ENCODE measurements around the gene ELFN2.
"Not testable (repeated sequence)": the region's sequence is repeated elsewhere in the genome, so short reads cannot be mapped to it uniquely, and the experiment has no call there.

The ELFN2 gene, protein sequence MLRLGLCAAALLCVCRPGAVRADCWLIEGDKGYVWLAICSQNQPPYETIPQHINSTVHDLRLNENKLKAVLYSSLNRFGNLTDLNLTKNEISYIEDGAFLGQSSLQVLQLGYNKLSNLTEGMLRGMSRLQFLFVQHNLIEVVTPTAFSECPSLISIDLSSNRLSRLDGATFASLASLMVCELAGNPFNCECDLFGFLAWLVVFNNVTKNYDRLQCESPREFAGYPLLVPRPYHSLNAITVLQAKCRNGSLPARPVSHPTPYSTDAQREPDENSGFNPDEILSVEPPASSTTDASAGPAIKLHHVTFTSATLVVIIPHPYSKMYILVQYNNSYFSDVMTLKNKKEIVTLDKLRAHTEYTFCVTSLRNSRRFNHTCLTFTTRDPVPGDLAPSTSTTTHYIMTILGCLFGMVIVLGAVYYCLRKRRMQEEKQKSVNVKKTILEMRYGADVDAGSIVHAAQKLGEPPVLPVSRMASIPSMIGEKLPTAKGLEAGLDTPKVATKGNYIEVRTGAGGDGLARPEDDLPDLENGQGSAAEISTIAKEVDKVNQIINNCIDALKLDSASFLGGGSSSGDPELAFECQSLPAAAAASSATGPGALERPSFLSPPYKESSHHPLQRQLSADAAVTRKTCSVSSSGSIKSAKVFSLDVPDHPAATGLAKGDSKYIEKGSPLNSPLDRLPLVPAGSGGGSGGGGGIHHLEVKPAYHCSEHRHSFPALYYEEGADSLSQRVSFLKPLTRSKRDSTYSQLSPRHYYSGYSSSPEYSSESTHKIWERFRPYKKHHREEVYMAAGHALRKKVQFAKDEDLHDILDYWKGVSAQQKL

DNA sequence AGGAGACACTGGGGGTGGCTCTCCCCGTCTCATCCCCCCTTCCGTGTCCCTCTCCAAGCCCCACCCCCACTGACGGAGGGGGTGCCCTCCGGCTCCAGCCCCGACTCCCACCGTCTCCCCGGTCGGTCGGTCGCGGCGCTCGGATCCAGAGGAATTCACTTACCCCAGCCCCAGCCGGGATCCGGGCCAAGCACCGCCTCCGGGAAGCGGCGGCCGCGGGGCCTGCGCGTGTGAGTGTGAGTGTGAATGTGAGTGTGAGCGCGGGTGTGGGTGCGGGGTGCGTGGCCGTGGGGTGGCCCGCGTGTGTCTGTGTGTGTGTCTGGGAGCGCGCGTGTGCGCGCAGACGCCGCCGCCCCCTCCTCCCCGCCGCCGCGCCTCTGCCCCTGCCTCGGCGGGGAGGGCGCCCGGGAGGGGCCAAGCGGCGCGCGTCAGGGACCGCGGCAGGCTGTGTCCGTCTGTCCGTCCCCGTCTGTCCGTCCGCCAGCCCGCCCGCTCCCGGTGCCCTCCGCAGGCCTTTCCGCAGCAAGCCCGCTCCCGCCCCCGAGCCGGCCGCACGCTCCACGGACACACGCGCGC is at the start of gene ELFN2:
Gene ELFN2 (minus strand): TSS at position 345 of the 576 bp plus-strand sequence. CDS start 51,945 bp downstream, outside the sequence.
- DNase-seq, result peak in 15 of 42 donors; percentile 28 to 68 (median 49)
- intact Hi-C loops (cut with DNase I), result no loop called here

DNA sequence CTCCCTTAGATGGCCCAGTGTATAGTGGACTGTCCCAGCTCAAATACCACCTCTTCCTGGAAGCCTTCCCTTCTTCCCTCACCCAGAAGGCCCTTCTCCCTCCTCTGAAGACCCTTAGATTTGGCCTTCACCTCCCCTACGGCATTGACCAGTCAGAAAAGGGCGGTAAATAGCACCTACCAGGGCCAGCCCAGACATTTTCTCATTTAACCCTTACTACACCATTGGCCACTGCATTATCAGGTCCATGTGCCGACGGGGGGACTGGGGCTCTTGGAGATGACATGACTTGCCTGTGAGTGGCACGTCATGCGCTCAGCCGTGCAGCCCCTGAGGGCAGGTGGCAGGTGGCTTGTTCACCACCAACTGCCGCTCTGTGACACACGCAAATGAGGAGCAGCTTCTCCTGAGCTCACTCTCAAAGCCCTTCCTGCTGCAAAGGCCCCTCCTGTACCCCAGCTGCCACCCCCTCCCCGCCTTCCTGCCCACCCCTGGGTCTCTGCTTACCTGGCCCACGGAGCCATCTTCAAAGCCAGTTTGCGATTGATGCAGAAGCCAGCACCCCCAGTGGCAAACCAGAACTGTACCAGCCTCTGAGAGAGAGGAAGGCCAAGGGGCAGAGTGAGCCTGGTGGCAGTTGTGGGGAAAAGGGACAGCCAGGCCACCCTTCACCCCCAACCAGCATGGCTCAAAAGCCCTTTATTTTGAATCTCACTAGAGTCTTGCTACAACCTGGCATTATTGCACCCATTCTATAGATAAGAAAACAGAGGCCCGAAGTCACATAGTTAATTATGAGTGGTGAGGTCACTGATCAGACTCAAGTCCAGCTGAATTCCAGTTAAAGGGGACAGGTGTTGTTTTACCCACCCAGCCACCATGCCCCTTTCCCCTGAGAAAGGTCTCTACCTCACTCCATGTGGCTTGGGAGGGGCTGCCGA is 49.4 kb upstream of the ELFN2 start:
- no peak for DNase-seq
- intact Hi-C loops (cut with DNase I), result no loop called here

DNA sequence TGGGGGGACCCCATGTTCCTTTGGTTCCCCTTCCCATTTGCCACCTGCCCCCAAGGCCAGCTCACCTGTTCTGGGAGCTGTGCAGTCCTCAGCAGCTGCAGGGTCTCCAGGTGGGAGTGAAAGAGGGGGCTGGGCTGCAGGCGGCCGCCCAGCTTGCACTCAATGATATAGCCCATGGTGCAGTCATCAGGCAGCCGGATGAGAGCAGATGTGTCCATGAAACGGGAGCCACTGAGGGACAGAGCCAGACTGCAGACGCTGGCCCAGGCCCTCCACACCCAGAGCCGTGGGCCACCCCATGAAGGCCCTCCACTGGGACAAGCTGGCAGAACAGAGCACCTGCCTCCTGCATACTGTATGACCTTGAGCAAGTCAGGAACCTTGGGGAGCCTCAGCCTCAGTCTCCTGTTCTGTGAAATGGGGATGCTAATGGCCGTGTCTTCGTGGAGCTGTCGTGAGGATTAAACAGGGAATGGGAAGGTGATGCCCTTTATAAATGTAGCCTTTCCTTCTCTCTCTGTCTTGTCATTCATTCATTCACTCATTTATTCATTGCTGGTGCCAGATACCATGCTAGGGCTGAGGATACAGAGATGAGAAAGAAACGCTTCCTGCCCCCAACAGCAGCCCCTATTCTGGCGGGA is 47.3 kb upstream of the ELFN2 start:
- no peak for DNase-seq
- intact Hi-C loops (cut with DNase I), result no loop called here

DNA sequence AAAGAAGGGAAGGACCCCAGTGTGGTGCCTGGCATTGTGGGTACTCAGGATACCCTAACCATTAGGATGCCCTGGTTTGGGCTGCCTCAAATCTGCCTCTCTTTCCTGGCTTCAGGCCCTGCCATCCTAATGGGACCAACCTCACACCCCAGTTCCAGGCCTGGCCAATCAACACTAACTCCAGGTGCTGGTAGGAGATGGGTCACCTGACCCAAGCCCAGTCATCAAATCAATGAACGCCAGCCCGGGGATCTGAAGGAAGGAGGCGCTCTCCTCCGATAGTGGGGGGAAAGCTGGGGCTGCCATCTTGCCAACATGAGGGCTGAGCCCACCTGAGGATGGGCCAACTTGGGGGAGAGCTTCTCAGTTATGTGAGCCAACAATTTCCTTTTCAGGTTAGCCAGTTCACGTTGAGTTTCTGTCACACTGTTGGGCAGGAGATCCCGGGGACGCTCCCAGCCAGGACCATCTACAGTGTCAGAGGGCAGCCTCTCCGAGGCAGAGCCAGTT is 46.2 kb upstream of the ELFN2 start:
- intact Hi-C loops (cut with DNase I), result no loop called here
- DNase-seq, result no peak

DNA sequence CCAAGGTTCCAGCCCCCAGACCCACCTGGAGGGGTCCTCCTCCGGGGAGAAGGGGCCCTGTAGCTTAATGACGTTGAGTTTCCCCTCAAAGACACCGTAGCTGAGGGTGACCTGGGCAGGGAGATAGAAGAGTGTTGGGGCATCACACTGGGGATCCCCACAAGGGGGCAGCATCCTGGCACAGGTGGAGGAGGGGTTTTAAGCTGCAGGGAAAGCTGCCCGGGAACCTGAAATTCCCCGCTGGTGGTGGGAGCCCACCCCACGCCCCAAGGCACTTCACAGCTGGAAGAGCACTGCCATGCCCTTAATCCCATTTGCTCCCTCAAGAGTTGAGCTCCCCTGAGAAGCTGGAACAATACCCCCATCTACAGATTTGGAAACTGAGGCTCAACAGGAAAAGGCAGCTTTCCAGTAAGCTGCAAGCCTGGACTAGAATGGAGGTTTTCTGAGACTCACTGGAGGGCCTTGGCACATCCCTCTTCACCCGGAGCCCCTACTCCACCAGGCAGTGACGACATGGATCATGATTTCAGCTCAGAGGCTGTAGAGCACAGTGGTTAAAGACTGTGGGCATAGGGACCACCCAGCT is 45.2 kb upstream of the ELFN2 start:
- DNase-seq, result peak in 6 of 42 donors; percentile 23 to 48 (median 28)
- intact Hi-C loops (cut with DNase I), result no loop called here

DNA sequence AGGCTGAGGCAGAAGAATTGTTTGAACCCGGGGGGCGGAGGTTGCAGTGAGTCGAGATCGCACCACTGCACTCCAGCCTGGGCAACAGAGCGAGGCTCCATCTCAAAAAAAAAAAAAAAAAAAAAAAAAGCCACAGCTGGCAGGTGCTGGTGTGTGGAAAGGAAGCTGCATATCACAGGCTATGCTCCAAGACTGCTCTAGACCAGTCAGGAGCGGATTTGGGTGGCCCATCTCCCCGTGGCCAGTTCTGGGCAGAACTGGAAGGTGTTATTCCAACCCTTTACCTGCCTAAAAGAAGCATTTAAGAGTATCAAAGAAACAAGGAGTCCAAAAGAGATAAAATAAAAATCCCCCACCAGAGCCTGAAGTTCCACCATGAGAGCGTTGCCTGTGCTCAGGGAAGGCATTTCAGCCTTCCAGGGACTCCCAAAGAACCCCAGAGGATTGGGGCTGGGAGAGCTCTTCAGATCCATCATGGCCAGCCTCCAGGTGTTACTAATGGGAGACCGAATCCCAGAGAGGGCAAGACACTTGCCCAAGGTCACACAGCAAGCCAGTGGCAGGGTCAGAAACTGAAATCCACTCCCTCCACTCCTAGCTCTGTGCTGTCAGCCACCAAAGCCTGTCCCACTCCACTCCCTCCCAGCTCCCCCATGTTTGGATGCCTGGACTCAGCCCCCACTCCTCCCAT is 44.6 kb upstream of the ELFN2 start:
- intact Hi-C loops (cut with DNase I), result no loop called here
- no peak for DNase-seq

DNA sequence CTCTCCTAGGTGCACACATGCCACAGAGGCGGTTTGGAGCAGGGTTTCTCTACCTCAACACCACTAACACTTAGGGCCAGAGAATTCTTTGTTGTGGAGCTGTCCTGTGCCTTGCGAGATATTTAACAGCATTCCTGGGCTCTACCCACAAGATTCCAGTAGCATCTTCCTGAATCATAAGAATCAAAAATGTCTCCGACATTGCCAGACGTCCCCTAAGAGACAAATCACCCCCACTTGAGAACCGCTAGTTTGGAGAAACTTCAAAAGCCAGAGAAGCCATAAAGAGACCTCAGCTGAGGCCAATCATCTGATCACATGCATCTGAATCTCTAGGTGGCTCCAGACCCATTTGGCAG is 42.8 kb upstream of the ELFN2 start:
- DNase-seq, result no peak
- intact Hi-C loops (cut with DNase I), result no loop called here

DNA sequence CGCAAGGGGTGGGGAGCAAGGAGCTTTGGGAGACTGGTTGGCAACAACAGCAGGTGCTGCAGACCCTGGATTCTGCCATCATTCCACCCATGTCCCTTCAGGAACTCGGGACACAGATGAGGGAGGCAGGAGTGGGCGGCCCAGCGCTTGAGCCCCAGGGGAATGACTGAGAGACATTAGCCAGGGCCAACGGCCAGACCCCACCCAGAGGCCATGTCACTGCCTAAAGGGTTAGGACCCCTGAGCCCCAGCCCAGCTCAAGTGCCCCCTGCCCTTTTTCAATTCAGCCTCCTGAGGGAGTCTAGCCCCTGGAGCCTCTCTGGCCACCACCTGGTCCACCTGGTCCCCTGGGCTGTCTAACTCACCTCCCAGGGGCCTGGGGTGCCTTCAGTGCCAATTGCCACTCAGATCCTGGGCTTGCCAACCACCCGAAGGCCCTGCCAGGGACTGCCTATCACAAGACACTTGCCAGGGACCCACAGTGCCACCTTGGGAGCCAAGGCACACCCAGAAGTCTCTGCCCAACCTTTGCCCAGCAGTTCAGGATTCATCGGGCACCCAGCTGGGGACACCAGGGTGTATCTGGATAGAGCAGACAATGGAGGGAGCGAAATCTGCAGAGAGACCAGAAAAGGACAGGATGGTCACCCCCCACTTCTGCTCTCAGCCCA is 42.3 kb upstream of the ELFN2 start:
- intact Hi-C loops (cut with DNase I), result no loop called here
- no peak for DNase-seq

DNA sequence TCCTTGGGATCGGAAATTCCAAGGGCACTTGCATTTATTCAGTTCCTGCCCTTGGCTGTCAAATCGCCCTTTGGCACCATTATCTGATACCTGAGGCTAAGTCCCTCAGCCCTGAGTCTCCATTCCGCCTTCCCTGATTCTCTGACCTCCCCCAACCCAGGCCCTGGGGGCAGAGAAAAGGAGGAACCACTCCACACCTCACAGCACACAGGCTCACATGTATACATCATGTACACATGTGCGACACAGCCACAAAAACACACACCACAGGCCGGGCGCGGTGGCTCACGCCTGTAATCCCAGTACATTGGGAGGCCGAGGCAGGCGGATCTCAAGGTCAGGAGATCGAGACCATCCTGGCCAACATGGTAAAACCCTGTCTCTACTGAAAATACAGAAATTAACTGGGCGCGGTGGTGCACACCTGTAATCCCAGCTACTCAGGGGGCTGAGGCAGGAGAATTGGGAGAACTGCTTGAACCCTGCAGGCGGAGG is 41.0 kb upstream of the ELFN2 start:
- intact Hi-C loops (cut with DNase I); DNase-seq: not testable (repeated sequence)

DNA sequence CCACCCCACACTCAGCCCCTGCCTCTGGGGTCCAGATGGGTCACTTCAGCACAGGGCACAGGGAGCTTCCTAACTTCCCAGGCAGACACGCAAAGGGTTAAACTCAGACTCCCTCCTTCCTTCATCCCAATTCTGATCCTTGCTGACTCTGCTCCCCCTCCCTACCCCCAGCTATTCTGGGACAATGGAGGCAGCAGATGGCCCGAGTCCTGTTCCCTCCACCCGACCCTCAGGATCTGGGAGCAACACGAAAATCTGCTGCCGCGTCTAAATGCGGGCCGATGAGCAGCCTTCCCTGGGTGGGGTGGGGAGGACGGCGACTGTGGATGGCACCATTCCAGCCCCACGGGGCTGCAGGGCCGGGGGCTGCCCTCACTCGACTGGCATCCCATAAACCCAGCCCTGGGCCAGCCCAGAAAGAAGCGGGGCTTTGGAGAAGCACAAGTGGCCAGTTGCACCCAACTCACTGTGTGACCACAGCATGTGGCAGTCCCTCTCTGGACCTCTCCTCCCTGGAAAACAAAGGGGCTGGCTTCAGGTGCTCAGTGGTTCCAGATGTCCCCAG is 40.2 kb upstream of the ELFN2 start:
- intact Hi-C loops (cut with DNase I), result no loop called here
- DNase-seq, result no peak

DNA sequence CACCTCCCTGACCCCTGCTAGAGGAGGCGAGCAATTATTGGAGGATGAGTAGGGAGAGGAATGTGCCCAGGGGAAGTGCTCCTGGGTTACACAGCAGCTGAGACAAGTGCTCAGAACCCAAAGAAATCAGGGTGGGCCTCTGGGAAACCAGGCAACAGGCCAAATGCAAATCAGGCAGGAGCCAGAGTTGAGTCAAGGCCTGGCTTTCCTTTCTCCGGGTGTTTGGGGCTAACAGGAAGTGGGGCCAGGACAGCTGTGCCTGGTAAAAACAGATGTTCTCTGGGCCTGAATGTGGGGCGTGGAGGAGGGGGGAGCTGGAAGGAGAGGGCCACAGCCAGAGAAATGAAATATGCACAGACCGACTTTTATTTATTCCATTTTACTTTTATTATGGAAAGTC is 36.9 kb upstream of the ELFN2 start:
- intact Hi-C loops (cut with DNase I), result no loop called here
- DNase-seq, result no peak

DNA sequence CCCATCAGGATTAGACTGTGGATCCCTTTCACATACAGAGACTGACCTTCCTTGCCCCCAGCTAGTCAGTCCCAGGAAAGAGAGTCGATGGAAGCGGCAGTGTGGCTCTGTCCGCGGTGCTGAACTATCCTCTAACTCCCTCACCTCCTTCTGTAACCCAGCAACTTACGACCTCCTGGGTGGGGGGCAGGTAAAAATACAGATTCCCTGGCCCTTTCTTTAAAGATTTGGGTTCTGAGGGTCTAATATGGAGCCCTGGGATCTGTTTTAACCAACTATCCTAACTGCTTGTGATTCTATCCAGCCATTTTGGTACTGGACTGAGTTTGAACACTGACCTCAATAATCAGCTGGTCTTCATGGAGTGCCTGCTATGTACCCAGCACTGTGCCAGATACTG is 35.7 kb upstream of the ELFN2 start:
- DNase-seq, result no peak

DNA sequence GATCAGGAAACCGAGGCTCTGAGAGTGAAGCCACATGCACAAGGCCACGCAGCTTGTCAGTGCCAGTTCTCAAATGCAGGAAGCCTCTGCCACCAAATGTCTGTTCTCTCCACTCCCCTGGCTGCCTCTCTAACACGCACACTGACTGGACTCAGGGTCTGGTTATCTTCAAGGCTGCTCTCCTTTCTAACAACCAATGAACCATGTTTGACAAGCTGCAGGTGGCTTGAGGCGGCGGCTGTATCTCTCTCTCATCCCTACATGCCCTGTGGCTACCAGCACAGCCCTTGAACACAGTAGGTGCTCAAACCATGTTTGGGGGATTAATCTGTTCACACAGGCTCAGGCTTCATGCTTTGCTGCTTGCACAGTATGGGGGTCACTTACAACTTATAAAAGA is 35.2 kb upstream of the ELFN2 start:
- DNase-seq, result no peak
- intact Hi-C loops (cut with DNase I), result no loop called here

More for the DNA sequence above, 35.7 kb upstream of the ELFN2 start:
- intact Hi-C loops (cut with DNase I), result no loop called here

DNA sequence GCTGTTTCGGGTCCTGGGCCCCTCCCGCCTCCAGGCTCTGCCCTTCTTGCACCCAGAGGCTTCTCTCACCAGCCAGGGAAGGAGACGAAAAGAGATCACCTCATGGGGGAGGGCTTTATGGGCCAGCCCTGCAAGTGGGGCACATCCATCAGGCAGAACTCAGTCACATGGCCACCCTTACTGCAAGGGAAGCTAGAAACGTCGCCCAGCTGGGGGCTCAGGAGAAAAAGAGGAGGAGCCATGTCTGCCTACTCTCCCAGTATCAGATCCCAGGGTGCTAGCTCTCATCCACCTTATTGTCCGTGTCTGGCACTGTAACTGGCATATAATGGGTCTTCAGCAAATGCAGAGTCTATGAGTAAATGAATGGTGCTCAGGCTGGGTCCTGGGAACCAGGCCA is 34.7 kb upstream of the ELFN2 start:
- DNase-seq, result no peak
- intact Hi-C loops (cut with DNase I), result no loop called here

DNA sequence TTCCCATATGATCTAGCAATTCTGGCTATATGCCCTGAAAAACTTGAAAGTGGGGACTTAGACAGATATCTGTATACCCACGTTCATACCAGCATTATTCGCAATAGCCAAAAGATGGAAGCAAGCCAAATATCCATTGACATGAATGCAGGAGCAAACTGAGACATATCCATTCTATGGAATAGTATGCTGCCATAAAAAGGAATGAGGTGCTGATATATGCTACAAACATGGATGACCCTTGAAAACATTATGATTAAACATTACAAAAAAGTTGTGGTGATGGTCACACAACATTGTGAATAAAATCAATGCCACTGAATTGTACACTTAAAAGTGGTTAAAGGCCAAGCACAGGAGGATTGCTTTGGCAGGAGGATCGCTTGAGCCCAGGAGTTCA is 33.4 kb upstream of the ELFN2 start:
- intact Hi-C loops (cut with DNase I), result no loop called here
- DNase-seq, result no peak

DNA sequence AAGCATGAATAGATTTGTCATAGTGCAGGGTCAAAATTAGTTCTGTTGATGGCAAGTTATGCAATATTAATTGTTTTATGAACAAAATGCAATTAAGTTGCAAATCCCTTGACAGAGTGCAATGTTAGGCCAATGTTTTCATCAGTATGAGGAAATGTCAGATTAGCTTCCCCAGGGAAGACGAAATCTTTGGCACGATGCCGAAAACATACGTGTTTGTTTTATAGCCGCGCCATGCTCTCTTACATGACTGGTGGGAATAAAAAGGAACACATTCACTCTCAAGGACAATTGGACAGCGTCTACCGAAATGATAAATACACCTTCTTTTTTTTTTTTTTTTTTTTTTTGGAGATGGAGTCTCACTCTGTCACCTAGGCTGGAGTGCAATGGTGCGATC is 31.9 kb upstream of the ELFN2 start:
- intact Hi-C loops (cut with DNase I), result loop anchor here (5.0 kb wide), 1 partner anchor 142 kb away; no protein-coding TSS in a partner anchor
- DNase-seq, result no peak

Data from head of caudate nucleus (tissue), 42 donors.